ENCODE results near the gene KRT16. TPM values are rescaled to one million over a fixed set of nuclear protein-coding genes. Genes with fewer than 3 reads are reported as not detected.

The KRT16 gene
- total RNA-seq, 1 donor from 2014 or later = 0.79 TPM

DNA sequence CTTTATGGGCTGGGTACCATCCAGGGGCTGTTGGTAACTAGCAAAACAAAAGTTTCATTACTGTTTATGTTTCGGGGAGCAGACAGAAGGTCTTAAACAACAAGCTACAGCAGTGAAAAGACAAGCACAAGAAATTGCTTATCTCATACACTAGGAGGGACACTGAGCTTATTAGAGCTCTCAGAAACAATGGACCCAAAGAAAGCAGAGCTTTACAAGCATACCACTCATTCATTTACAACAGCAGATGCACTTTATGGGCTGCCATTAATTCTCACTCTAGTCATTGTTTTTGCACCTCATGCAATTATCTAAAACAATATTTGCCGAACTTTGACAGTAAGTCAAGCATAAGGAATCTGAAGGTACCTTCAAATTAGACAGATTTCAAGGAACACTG is 10.0 kb downstream of the KRT16 start:
- Histone ChIP-seq H3K4me1 (ENCODE audit: insufficient read depth, low read length) (no peaks in the 10 kb centered on the region), H3K9me3 (ENCODE audit: insufficient read depth, low read depth, low read length) (peaks cover 5% of the 10 kb centered on the region), H3K9ac (ENCODE audit: low read length) (no peak overlapping the region), H3K79me2 (ENCODE audit: insufficient read depth, low read length) (no peaks in the 10 kb centered on the region), H3K27ac (ENCODE audit: low read depth, low read length) (no peak overlapping the region), H3K4me2 (ENCODE audit: low read length) (no peak overlapping the region), H3K27me3 (ENCODE audit: insufficient read depth, low read length) (peaks cover 12% of the 10 kb centered on the region), H4K20me1 (ENCODE audit: insufficient read depth, low read length) (no peaks in the 10 kb centered on the region), H3K36me3 (ENCODE audit: insufficient read depth, low read length) (no peaks in the 10 kb centered on the region), H2AFZ (ENCODE audit: low read depth, low read length) (no peak overlapping the region), H3K4me3 (ENCODE audit: insufficient read depth, low read depth, low read length) (no peak overlapping the region)
- H3K9me3 Mint-ChIP-seq (ENCODE audit: unreplicated experiment) = peaks cover 8% of the 10 kb centered on the region
- H3K36me3 Mint-ChIP-seq (ENCODE audit: low read depth, unreplicated experiment) = no peaks in the 10 kb centered on the region
- H3K4me1 Mint-ChIP-seq (ENCODE audit: low read depth, unreplicated experiment) = no peaks in the 10 kb centered on the region
- H3K4me3 Mint-ChIP-seq (ENCODE audit: unreplicated experiment) = no peak overlapping the region
- DNase-seq (ENCODE audit: low read depth) (no peak), FAIRE-seq (no peak)
- no peak overlapping the region for H3K27ac Mint-ChIP-seq (ENCODE audit: unreplicated experiment)
- TF ChIP-seq EZH2 (IDR thresholded peaks at IDR 0.05; ENCODE audit: insufficient read depth, low read length) (no peak), CTCF (IDR thresholded peaks at IDR 0.05; ENCODE audit: insufficient read depth, low read depth, low read length) (no peak)
- no peaks in the 10 kb centered on the region for H3K27me3 Mint-ChIP-seq (ENCODE audit: low read depth, unreplicated experiment)

DNA sequence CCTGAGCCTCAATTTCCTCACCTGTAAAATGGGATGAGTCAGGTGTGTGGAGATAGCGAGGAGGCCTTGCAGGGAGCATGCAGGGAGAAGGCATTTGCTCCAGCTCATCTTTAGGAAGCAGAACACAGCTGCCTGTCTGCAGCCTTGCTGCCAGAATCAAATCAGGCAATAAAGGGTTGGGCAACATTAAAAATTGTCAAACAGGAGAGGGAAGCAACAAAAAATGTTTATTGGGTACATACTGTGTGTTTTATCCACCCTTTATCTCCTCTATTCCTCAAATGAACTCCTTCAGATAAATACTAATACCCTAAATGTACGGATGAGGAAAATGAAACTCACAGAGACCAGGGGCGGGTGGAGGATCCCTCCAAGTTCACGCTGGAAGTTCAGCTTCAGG is 12.2 kb downstream of the KRT16 start:
- H4K20me1 ChIP-seq (ENCODE audit: insufficient read depth, low read length) = no peaks in the 10 kb centered on the region
- H3K36me3 ChIP-seq (ENCODE audit: insufficient read depth, low read length) = no peaks in the 10 kb centered on the region
- H3K79me2 ChIP-seq (ENCODE audit: insufficient read depth, low read length) = no peaks in the 10 kb centered on the region
- H3K4me3 ChIP-seq (ENCODE audit: insufficient read depth, low read depth, low read length) = no peak overlapping the region
- no peak overlapping the region for H3K9ac ChIP-seq (ENCODE audit: low read length)
- peaks cover 5% of the 10 kb centered on the region for H3K27me3 Mint-ChIP-seq (ENCODE audit: low read depth, unreplicated experiment)
- TF ChIP-seq CTCF (IDR thresholded peaks at IDR 0.05; ENCODE audit: insufficient read depth, low read depth, low read length) (no peak), EZH2 (IDR thresholded peaks at IDR 0.05; ENCODE audit: insufficient read depth, low read length) (no peak)
- no peaks in the 10 kb centered on the region for H3K9me3 ChIP-seq (ENCODE audit: insufficient read depth, low read depth, low read length)
- H3K4me3 Mint-ChIP-seq (ENCODE audit: unreplicated experiment) = no peak overlapping the region
- peaks cover 12% of the 10 kb centered on the region for H3K27me3 ChIP-seq (ENCODE audit: insufficient read depth, low read length)
- DNase-seq (ENCODE audit: low read depth) (no peak), FAIRE-seq (no peak)
- H3K4me2 ChIP-seq (ENCODE audit: low read length) = no peak overlapping the region
- H2AFZ ChIP-seq (ENCODE audit: low read depth, low read length) = no peak overlapping the region
- H3K9me3 Mint-ChIP-seq (ENCODE audit: unreplicated experiment) = no peaks in the 10 kb centered on the region
- H3K4me1 ChIP-seq (ENCODE audit: insufficient read depth, low read length) = no peaks in the 10 kb centered on the region
- H3K27ac Mint-ChIP-seq (ENCODE audit: unreplicated experiment) = no peak overlapping the region
- H3K36me3 Mint-ChIP-seq (ENCODE audit: low read depth, unreplicated experiment) = no peaks in the 10 kb centered on the region
- H3K4me1 Mint-ChIP-seq (ENCODE audit: low read depth, unreplicated experiment) = no peaks in the 10 kb centered on the region
- no peak overlapping the region for H3K27ac ChIP-seq (ENCODE audit: low read depth, low read length)

GRCh38 chr17:41599680-41600079 is 12.9 kb downstream of the KRT16 start:
- H3K9me3 Mint-ChIP-seq (ENCODE audit: unreplicated experiment) = no peaks in the 10 kb centered on the region
- no peaks in the 10 kb centered on the region for H3K9me3 ChIP-seq (ENCODE audit: insufficient read depth, low read depth, low read length)

More at GRCh38 chr17:41599680-41600079, 12.9 kb downstream of the KRT16 start:
- H3K4me2 ChIP-seq (ENCODE audit: low read length) = no peak overlapping the region
- no peaks in the 10 kb centered on the region for H4K20me1 ChIP-seq (ENCODE audit: insufficient read depth, low read length)
- Mint-ChIP-seq H3K4me1 (ENCODE audit: low read depth, unreplicated experiment) (no peaks in the 10 kb centered on the region), H3K27me3 (ENCODE audit: low read depth, unreplicated experiment) (peaks cover 10% of the 10 kb centered on the region), H3K27ac (ENCODE audit: unreplicated experiment) (no peak overlapping the region), H3K4me3 (ENCODE audit: unreplicated experiment) (no peak overlapping the region), H3K36me3 (ENCODE audit: low read depth, unreplicated experiment) (no peaks in the 10 kb centered on the region)
- DNase-seq (ENCODE audit: low read depth) (no peak), FAIRE-seq (no peak)
- H3K4me3 ChIP-seq (ENCODE audit: insufficient read depth, low read depth, low read length) = no peak overlapping the region
- H3K27ac ChIP-seq (ENCODE audit: low read depth, low read length) = no peak overlapping the region
- H3K36me3 ChIP-seq (ENCODE audit: insufficient read depth, low read length) = no peaks in the 10 kb centered on the region
- no peaks in the 10 kb centered on the region for H3K4me1 ChIP-seq (ENCODE audit: insufficient read depth, low read length)
- no peaks in the 10 kb centered on the region for H3K79me2 ChIP-seq (ENCODE audit: insufficient read depth, low read length)
- no peak overlapping the region for H2AFZ ChIP-seq (ENCODE audit: low read depth, low read length)
- H3K27me3 ChIP-seq (ENCODE audit: insufficient read depth, low read length) = peaks cover 16% of the 10 kb centered on the region
- H3K9ac ChIP-seq (ENCODE audit: low read length) = no peak overlapping the region
- no peak for TF ChIP-seq CTCF (IDR thresholded peaks at IDR 0.05; ENCODE audit: insufficient read depth, low read depth, low read length)
- TF ChIP-seq EZH2 (IDR thresholded peaks at IDR 0.05; ENCODE audit: insufficient read depth, low read length) = no peak
